ENCODE data around the gene SOX6.

The SOX6 gene

DNA sequence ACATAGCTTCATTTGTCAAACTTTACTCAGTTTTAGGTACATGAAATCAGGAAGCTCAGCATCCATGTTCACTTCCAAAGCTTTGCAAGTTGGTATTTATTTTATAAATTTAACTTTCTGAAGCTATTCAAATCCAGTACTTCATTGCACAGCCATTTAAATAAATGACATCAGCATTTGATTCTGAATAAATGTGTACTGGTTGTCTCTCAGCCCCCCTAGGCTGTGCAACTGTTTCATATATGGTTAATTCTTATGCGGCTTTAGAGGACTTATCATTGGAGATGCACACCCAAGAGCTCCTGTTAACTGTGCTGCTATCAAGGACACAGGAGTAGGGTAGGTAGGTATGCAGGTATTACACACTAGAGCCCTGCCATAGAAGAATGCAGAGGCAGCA lies 325.1 kb downstream of the SOX6 start:
- DNase-seq, result no peak

DNA sequence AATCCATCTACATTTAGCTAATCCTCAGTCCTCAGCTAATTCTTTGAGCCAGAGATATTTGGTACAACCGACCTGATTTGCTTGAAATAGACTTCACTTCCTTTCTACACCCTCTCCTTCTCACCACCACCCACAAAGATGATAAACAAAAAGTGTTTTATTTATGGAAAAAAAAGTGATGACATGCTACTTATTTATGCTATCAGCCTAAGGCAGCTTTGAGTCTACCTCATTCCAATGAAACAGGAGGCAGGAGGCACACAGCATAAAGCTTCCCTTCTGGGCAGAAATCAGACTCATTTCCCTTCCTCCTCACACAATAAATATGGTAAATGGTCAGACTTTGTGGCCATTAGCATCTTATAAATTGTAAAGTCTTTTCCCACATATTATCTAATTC lies 325.7 kb downstream of the SOX6 start:
- DNase-seq, result no peak

DNA sequence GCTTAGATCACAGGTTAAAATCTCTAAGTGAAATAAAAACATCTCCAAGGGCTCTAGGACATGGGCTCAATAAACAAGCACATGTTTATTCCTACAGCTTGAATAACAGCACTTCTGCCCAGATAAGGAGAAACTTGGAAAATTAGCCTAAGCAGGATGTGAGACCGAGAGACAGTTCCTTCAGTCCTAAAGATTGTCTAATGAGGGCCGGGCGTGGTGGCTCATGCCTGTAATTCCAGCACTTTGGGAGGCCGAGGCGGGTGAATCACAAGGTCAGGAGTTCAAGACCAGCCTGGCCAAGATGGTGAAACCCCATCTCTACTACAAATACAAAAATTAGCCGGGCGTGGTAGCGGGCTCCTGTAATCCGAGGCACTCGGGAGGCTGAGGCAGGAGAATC lies 327.2 kb downstream of the SOX6 start:
- peak; percentile 6 for DNase-seq

DNA sequence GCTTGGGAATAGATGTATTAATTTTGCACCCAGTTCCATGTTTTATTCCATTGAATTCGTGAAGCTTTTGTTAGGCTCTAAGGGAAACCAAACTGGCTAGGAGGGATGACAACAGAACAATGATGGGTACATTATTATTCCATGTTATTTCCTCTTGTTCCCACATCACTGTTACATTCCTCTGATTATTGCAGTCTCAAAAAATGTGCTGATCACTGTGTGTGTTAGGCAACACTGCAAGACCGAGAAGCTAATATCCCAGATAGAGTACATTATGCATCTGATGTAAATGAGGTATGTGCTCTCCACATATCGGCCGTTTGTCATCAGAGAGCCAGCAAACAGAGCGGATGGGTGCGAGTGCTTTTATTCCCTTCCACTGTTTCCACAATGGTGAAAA lies 327.9 kb downstream of the SOX6 start:
- DNase-seq, result peak; percentile 51

DNA sequence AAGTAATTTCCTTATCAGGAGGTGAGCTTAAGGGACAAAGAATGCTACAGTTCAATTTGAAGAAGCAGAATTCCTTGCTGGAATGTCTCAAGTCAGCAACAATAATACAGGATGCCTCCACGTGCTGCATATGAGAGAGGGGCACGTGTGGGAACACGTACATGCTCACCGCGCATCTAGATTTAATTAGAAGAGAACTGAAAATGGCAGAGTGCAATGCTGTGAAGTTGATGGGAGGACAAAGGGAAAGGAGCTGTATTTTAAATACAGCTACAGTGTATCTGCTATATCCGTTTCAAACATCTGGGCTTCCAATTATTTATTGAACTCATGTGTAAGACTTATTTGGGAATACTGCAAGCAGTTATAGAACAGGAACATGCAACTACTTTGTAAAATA lies 328.7 kb downstream of the SOX6 start:
- DNase-seq, result peak; percentile 10

DNA sequence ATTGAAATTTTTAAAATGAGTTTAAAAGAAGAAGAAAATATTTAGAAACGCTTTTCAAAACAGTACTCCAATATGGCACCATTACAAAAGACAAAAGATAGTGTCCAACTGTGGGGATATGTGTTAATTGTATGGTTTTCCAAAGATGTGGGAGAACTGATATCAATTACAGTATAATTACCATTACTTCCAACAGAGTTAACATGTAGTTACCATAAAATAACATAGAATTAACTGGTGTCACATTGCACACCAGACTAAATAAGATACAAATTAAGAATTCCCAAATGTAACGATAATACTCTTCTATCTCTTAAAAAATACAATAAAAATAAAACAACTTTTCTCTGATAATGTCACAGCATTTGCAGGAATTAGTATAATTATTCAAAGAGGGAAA lies 329.5 kb downstream of the SOX6 start:
- no peak for DNase-seq

DNA sequence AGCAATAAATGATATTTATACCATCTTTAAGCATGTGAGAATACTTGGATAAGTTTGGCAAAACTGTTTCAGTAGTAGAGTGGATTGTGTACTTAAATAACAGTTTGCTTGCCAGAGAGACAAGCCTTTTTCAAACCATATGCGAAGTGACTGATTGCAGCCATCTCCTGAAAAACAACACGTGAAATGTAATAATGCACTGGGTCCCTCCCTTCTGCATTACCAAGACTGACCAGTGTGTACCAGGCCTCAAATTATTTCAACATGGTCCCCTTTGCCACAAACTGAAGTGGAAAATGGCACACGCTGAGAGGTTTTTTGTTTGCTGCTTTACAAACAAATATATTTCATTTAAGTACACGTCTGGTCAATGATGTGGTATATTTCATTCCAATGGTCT lies 337.4 kb downstream of the SOX6 start:
- DNase-seq, result no peak

DNA sequence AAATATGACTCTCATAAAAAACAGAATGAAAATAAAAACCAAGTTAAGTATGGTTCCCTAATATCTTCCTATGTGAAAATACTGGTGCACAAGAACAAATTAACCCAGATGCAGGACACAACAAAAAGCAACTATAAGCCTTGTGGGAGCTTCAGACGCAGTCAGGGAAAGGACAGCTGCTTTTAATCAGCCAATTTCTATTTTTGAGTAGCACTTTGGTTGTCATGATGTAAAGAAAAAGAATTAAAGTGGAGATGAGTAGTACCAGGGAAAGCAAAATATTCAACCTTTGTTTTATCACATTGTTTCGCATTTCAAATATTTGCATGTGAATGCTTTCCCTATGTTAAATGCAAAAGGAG lies 339.9 kb downstream of the SOX6 start:
- no peak for DNase-seq

DNA sequence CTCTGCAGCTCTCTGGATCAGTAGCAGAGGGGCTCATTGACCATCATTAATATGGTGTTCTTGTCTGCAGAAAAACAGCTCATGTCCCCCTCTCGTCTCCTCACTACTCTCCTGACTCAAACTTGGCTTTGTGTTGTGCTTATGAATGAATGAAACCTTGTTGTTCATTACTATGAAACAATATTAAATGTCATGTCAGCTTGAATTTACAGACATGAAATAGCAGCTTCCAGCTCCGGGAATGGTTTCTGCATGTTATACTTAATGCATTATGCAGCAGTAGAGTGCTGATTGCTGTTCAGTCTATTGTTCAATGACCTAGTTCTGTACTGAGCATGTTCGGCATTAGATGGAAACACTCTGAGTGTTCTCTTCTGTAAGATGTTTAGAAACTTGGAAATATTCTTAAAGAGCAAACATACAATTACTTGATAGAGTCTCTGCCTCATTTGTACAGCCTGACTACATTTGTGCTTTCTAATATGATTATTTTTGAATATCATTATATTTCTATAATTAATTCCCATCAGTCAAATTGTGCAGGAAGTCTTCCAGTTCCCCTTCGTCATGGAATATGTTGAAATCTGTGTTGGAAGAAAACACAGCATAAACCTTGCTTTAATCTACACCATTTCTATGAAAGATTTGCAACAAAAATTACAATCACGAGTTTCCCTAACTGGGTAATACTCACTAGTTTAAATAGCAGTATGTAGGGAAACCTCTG lies 340.4 kb downstream of the SOX6 start:
- no peak for DNase-seq

DNA sequence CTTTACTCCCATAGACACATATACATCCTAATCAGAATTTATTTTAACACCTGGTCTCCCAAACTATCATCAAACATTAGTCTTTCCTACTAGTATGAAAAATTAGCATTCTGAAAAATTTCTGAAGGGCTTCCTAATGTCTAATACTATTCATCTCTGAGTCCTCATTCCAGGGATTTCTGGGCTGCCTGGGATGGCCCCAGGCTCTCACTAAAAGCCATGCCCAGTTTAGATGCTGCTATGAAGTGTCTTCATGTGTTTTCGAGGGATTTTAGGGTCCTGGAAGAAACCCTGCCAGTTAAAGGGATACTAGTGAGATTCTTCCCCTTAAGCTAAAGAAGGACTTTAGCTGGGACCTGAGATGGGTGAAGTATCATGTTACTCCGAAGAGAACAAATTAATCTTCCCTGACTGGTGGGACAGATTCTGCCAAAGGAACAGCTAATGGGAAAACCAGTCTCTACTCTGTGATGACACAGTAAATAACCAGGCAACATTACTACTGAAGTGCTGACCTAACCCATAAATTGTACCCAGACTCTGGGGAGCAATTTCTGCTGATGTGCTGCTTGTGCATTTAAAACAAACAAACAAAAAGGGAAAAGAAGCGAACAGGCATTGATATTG lies 342.6 kb downstream of the SOX6 start:
- no peak for DNase-seq

DNA sequence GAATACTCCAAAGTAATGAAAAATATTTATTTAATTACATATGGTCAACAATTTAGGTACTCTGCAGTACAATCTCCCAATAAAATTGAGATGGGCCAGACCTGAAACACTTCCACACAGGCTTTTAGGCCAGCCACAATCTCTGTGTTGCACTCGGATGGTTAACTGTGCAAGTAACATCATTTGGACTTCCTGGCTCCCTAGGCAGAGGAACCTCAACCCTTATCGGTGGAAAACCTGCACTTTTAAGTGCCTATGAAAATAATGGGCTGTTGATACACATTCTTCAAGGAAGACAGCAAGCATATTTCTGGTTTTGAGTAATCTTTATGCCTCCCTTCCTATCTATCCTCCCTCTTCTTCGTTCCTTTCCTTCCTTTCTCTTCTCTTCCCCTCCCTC lies 343.1 kb downstream of the SOX6 start:
- DNase-seq, result no peak

DNA sequence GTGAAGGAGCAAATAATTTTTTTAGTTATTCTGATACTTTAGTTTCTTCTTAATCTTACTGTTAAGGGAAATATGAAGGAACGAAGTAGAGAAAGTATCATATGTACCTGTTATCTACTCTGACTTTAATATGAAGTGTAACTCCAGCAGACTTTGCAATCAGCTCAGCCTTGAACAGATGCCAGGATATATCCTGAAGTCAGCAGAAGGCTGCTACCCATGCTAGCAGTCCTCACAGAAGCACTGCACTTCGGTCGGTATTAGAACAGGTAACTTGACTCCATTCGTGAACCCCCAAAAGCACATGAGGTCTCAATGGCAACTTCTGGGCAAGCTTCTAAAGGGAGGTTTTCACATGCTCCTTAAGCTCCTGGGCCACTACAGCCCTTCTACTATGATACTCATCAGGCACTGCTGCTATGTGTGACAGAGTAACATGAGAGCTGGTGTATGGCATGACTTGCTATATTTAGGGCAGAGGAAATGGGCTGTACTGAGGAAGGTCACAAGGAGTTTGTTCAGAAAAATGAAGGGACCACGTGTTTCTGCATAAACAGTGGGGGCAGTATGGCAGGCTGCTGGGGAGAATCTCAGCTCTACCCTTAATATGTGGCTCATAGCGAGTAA lies 344.1 kb downstream of the SOX6 start:
- no peak for DNase-seq

DNA sequence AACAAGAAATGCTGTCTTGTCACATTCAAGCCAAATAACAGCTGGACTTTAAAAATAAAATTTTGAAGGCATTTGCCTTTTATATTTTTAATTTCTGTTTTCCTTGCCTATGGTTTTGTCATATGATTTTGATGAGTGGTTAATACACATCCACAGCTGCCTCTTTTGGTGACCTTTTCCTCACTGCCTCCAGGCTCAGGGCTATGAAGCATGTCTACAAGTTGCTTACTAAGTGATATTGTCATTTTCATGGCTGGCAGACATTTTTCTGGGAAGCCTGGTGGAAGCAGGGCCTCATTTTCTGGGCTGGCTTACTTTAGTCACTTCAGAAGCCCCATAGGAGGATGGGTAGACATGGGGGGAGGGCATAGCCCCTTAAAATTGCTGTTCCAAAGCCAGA lies 344.9 kb downstream of the SOX6 start:
- no peak for DNase-seq

DNA sequence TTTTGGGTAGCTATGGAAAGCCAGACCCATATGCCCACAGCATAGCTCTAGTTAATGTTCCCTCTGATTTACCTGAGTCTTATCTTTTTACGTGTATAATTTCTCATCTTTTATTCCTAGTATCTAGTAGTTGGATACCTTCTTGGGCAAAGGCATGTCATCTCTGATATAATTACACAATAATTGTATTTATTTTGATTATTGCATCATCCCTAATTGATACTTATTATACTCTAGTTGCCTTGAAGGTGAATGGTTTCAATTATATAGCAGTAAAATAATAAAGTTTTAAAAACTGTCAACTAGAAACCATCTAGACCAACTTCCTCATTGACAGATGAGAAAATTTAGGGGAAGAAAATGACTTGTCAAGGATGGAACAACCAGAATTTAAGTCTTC lies 347.3 kb downstream of the SOX6 start:
- no peak for DNase-seq

DNA sequence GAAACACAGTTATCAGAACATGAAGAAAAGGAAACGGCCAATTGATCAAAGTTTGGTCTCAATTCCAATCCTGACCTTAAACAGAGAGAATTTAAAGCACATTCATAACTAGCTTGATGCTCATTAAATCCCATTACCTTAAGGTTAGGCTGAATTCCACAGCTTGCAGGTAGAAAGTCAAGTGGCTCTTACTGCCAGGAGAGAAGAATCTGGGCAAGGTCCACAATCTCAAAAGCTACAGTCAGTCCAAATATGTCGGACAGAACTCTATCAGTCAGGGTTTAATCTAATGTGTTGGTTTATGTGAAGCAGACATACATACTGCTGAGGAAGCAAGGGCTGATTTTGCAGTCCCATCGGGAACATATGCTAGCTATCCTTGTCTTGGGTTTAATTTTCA lies 348.8 kb downstream of the SOX6 start:
- DNase-seq, result no peak

DNA sequence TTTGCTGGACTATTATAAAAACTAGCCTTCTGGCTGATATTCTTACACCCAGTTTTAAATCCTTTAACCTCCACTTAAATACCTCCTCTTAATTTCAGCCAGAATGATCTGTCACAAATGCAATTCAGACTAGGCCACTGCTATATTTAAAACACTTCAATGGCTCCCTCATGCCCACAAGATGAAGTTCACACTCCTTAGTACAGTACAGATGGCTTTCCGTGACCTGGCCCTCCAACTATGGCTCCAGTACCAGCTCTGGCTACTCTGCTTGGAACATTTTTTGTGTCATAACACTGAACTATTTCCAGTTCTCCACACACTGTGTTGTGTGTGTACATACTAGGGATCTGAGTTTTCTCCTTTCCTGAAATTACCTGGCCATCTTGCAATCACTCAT lies 353.4 kb downstream of the SOX6 start:
- DNase-seq, result no peak

DNA sequence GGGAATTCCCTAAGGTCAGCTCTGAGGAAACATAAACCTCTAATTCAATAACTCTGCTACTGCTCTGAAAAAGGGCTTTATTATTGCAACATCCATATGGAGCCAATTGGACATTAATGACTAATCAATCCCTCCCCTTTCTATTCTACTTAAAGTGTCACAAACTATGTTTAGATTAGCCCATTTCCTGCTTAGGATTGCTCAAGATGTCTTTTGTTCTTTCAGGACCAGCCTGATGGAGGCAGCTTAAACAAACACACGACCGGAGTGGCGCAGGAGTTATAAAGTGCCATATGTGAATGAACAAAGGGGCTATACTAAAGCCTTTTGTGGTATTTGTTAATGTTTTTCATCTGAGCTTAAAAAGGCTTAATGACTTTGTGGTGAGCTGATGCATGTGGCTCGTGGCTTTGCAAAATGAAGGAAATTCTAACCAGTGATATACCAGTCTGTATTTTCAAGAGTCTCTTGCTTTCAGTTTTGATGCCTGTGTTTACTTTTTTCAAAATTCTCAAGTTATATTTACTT lies 354.4 kb downstream of the SOX6 start:
- peak; percentile 80 for DNase-seq

DNA sequence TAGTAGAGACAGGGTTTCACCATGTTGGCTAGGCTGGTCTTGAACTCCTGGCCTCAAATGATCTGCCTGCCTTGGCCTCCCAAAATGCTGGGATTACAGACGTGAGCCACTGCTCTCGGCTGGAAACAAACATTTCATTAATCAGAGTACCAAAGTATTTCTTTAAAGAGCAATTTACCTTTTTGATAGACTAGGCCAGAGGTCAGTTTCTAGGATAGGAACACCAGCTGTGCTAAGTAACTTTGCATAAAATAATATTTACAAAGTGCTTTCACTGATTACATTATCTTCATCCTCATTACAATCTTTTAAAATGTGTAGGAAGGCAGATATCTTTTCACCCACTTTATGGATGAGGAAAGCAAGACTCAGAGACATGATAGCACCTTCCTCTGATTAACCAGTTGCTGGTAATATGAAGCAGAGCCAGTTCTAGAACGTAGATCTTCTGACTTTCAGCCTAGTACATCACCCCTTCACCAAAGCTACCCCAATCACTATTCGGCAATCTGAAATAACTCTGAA lies 355.2 kb downstream of the SOX6 start:
- no peak for DNase-seq

DNA sequence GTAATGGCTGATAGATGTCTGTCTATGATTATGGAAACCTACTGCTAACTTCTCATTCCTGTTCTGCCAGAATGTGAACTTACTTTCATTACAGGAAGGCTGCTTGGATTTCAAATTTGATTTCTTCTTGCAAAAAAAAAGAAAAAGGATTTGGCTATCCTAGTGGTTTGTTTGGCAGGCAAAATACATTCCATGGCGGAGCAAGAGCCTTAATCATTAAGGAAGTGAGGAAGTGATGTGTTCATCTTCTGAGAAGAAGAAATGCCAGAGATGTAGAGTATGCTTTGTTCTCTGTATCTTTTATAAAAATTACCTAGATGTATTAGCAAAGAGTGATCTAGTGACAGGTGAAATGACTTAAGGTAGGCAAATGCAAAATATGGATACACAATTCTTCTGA lies 356.3 kb downstream of the SOX6 start:
- DNase-seq, result peak; percentile 61

DNA sequence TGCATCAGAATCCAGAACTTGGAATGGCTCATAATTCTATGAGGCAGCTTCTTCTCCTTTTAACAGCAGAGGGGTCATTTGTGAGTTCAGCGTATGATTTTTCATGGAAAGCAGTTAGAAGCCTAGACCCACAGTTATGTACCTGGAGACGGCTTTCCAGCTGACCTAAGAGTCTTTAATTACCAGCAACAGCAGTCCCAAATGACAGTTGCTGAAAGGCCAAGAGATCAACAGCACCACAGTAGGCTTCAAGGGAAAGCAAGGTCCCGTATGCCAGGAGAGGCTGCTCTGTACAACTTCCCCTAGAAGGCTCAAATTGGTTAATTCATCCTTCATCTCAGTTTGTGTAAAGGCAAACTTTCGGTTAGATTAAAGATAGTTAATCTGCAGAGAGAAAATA lies 363.0 kb downstream of the SOX6 start:
- DNase-seq, result no peak

DNA sequence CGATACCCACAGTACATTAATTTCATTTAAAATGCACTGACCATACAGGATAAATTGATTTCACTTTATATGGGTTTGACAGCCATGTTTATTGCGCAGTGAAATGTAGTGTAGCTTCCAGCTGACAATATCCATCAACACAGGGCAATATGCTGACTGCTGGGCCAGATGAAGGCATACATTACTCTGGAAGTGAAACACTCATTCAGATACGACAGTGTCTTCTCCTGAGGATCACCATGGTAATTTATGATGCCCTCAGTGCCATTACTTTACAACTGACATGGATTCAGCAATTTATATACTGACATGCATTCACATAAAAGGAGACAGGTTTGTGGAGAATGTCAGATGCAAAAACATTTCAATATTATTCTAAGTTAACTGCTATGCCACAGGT lies 365.1 kb downstream of the SOX6 start:
- no peak for DNase-seq

DNA sequence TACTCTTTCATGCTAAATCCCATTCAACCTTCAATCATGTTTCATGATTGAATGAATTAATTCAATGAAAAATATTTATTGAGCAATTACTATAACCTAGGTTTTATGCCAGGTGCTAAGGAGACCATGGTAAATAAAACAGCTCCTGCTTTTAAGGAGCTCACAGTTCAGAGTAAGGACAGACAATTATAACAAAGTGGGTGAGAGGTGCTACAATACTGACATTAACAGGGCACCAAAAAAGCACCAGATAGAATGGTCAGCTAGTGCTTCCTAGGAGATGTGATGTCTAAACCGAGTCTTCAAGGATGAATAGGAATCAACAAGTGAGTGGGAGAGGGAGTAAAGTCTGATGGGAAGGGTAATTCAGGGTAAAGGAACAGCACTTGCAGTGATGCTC lies 366.7 kb downstream of the SOX6 start:
- no peak for DNase-seq

DNA sequence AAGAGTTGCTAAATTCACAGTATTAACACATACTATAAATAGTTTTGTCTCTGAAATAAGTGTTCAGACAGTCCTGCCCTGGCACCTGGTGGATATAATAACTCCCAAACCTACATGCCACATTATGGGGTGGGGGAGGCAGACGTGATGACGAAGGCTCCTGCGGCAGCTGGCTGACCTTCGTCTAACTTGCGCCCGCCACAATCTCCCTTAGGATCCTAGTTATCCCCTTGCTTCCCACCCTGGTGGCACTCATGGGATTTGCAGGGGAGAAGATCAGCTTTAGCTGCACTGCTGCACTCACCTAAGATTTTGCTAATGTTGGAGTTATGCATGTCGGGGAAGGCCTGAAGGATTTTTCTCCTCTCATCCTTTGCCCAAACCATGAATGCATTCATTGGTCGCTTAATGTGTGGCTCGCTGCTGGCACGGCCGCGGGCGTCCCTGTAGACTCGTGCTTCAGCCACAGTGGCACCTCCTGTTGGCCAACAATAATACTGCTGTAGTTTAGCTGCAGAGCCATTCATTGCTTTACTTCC lies 367.6 kb downstream of the SOX6 start:
- no peak for DNase-seq

All from fibroblast of skin of back (primary cell).